Bronchial epithelial cell (primary cell): ENCODE data around the gene ODAD4. TPM values are rescaled to one million over a fixed set of nuclear protein-coding genes. Genes with fewer than 3 reads are reported as not detected.

Experiments
- DNase-seq: peaks from one replicate; pipeline ENCODE4 v3.0.0-alpha.2; 2010; ENCODE audit warnings: low read depth
- FAIRE-seq: peaks from 2 replicates; lab custom pipeline; 2011; peaks lifted over from hg19 to GRCh38; lab: Jason Lieb, UNC
- H3K27me3 ChIP-seq: 2 replicates; pipeline ENCODE4 v1.5.1; 2011; ENCODE audit warnings: low read length; ENCODE audit not compliant: control insufficient read depth, insufficient read depth
- H3K36me3 ChIP-seq: 2 replicates; pipeline ENCODE4 v1.5.1; 2011; ENCODE audit warnings: low read length; ENCODE audit not compliant: control insufficient read depth, insufficient read depth
- H3K4me3 ChIP-seq: 2 replicates; pipeline ENCODE4 v1.5.1; 2011; ENCODE audit warnings: mild to moderate bottlenecking, low read depth, low read length, control low read depth
- CTCF ChIP-seq: IDR thresholded peaks from 2 replicates; pipeline ENCODE4 v1.5.1; 2011; ENCODE audit warnings: mild to moderate bottlenecking, moderate library complexity, low read length, control low read depth, inconsistent platforms; ENCODE audit not compliant: insufficient read depth, severe bottlenecking
- total RNA-seq: library from RNA; depleted of rRNA; stranded (reverse); fragments of >200 nt; gene quantifications from 2 replicates; pipeline ENCODE4 v1.2.1, GENCODE V29; 2014

The ODAD4 gene
- total RNA-seq, 1 donor from 2014 or later, result 0.26 TPM

DNA sequence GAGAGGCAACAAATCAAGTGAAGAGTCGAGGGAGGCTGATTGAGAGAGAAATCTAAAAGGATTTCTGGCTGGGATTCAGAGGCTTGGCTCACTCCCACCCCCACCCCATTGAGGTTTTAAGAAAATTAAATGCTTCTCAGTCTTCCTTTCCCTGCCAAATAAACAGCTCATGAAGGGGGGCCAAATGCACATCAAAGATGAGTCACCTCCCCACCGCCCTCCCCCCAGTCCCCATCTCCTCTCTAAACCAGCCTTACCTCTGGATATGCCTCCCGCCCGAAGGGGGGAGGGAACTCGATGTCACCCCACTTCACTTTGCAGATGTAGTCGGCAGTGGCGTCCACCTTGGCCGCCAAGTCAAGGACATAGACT lies 23.2 kb upstream of the ODAD4 start:
- Histone ChIP-seq H3K36me3 (peaks cover 61% of the 10 kb centered on the region), H3K4me3 (no peak overlapping the region), H3K27me3 (no peaks in the 10 kb centered on the region)
- DNase-seq (no peak), FAIRE-seq (no peak)
- no peak for TF ChIP-seq CTCF

- TF ChIP-seq CTCF, result no peak
- H3K27me3 ChIP-seq, result no peaks in the 10 kb centered on the region
- H3K4me3 ChIP-seq, result no peak overlapping the region
- H3K36me3 ChIP-seq, result peaks cover 63% of the 10 kb centered on the region
- no peak for FAIRE-seq
- no peak for DNase-seq
Observed at GRCh38 chr17:41907633-41908539, 22.5 kb upstream of the ODAD4 start.

GRCh38 chr17:41909088-41909487 lies 21.3 kb upstream of the ODAD4 start:
- no peaks in the 10 kb centered on the region for H3K27me3 ChIP-seq
- no peak for DNase-seq
- FAIRE-seq, result no peak
- TF ChIP-seq CTCF, result no peak
- H3K36me3 ChIP-seq, result peaks cover 68% of the 10 kb centered on the region
- H3K4me3 ChIP-seq, result no peak overlapping the region

- FAIRE-seq (no peak), DNase-seq (peak; percentile 63)
- Histone ChIP-seq H3K27me3 (no peaks in the 10 kb centered on the region), H3K36me3 (peaks cover 57% of the 10 kb centered on the region), H3K4me3 (no peak overlapping the region)
- no peak for TF ChIP-seq CTCF
Observed at GRCh38 chr17:41910701-41911391, 19.6 kb upstream of the ODAD4 start.

GRCh38 chr17:41912925-41913324 lies 17.5 kb upstream of the ODAD4 start:
- Histone ChIP-seq H3K4me3 (no peak overlapping the region), H3K36me3 (peaks cover 46% of the 10 kb centered on the region), H3K27me3 (no peaks in the 10 kb centered on the region)
- no peak for TF ChIP-seq CTCF
- DNase-seq, result no peak
- no peak for FAIRE-seq
